Thymus (tissue), 11 donors: Measurements from ENCODE around the gene PDGFA. TPM values are rescaled to one million over a fixed set of nuclear protein-coding genes. Genes with fewer than 3 reads are reported as not detected.
A peak's percentile ranks its signal among the peaks of the same experiment; 100 is the strongest.

ENCODE experiments used
- DNase-seq, 9 donors: peaks; one replicate each; pipeline ENCODE4 v3.0.0-alpha.2; 2013; ENCODE audit warnings: low spot score in 9 of 9, low read depth in 6 of 9, missing footprints in 1 of 9
- H3K27ac ChIP-seq, 2 donors: one replicate each; pipeline ENCODE4 v1.5.1; 2013; ENCODE audit warnings: control low read depth in 1 of 2, low read depth in 1 of 2, low read length in 1 of 2, mild to moderate bottlenecking in 1 of 2, moderate library complexity in 1 of 2
- H3K27me3 ChIP-seq, 2 donors: one replicate each; pipeline ENCODE4 v1.5.1; 2013; ENCODE audit warnings: low read length in 1 of 2; ENCODE audit not compliant: control insufficient read depth in 2 of 2, insufficient read depth in 1 of 2
- H3K36me3 ChIP-seq, 2 donors: one replicate each; pipeline ENCODE4 v1.5.1; 2013; ENCODE audit warnings: low read length in 1 of 2, mild to moderate bottlenecking in 1 of 2, moderate library complexity in 1 of 2; ENCODE audit not compliant: control insufficient read depth in 2 of 2, insufficient read depth in 2 of 2
- H3K4me1 ChIP-seq, 2 donors: one replicate each; pipeline ENCODE4 v1.5.1; 2013; ENCODE audit warnings: low read length in 2 of 2; ENCODE audit not compliant: control insufficient read depth in 2 of 2, insufficient read depth in 2 of 2
- H3K4me3 ChIP-seq, 2 donors: one replicate each; pipeline ENCODE4 v1.5.1; 2013; ENCODE audit warnings: low read length in 2 of 2, control low read depth in 1 of 2, mild to moderate bottlenecking in 1 of 2
- H3K9me3 ChIP-seq, 2 donors: one replicate each; pipeline ENCODE4 v1.5.1; 2013; ENCODE audit warnings: low read length in 1 of 2, mild to moderate bottlenecking in 1 of 2; ENCODE audit not compliant: control insufficient read depth in 2 of 2, insufficient read depth in 1 of 2
- WGBS: extraction: QIAGEN DNeasy Blood & Tissue Kit; methylation state at CpG from one replicate; pipeline ENCODE4 v1.1.7; 2013; 5-methylcytosine and 5-hydroxymethylcytosine counted together
- polyA plus RNA-seq: library from polyadenylated mRNA; stranded (reverse); fragments of 200-250 nt; gene quantifications from one replicate; pipeline ENCODE4 v1.2.3, GENCODE V29; 2013
- total RNA-seq: library from RNA; stranded (reverse); fragments of 120-200 nt; gene quantifications from one replicate; pipeline ENCODE4 v1.2.4, GENCODE V29; 2013
- donor health status: healthy.

Gene PDGFA
- total and polyA plus RNA-seq, 2 donors, result 8.1 to 15.1 TPM

- Histone ChIP-seq H3K36me3 (no peaks in the 10 kb centered on the region), H3K4me3 (no peak overlapping the region), H3K27me3 (peaks cover 9 to 19% of the 10 kb centered on the region in 2 donors), H3K4me1 (peaks cover 0 to 2% of the 10 kb centered on the region in 2 donors), H3K9me3 (peaks cover 0 to 2% of the 10 kb centered on the region in 2 donors), H3K27ac (no peak overlapping the region)
- 96% methylated on average over 20 of the region's 20 CpGs for WGBS
- no peak for DNase-seq
These were observed 10.1 kb downstream of the PDGFA start for GRCh38 chr7:509426-510130.

- no peak for DNase-seq
- 96% methylated on average over 12 of the region's 12 CpGs for WGBS
- H3K9me3 ChIP-seq, result peaks cover 0 to 2% of the 10 kb centered on the region in 2 donors
These were observed 11.0 kb downstream of the PDGFA start for GRCh38 chr7:508461-509170.

GRCh38 chr7:507623-508300, 11.9 kb downstream of the PDGFA start:
- Histone ChIP-seq H3K27ac (no peak overlapping the region), H3K36me3 (no peaks in the 10 kb centered on the region), H3K4me1 (peaks cover 0 to 2% of the 10 kb centered on the region in 2 donors), H3K4me3 (no peak overlapping the region), H3K9me3 (peaks cover 0 to 2% of the 10 kb centered on the region in 2 donors), H3K27me3 (peaks cover 0 to 3% of the 10 kb centered on the region in 2 donors)
- WGBS, result 94% methylated on average over 17 of the region's 17 CpGs
- DNase-seq, result no peak

More at GRCh38 chr7:508461-509170, 11.0 kb downstream of the PDGFA start:
- no peaks in the 10 kb centered on the region for H3K36me3 ChIP-seq
- H3K27me3 ChIP-seq, result peaks cover 1 to 12% of the 10 kb centered on the region in 2 donors
- no peak overlapping the region for H3K4me3 ChIP-seq
- H3K4me1 ChIP-seq, result peaks cover 0 to 2% of the 10 kb centered on the region in 2 donors
- no peak overlapping the region for H3K27ac ChIP-seq

GRCh38 chr7:506921-507622, 12.6 kb downstream of the PDGFA start:
- Histone ChIP-seq H3K27ac (peak overlapping the region in 1 of 2 donors; percentile 13), H3K9me3 (peaks cover 0 to 2% of the 10 kb centered on the region in 2 donors), H3K4me3 (no peak overlapping the region), H3K4me1 (peaks cover 0 to 2% of the 10 kb centered on the region in 2 donors), H3K27me3 (peaks cover 0 to 2% of the 10 kb centered on the region in 2 donors), H3K36me3 (no peaks in the 10 kb centered on the region)
- 95% methylated on average over 15 of the region's 15 CpGs for WGBS
- DNase-seq, result no peak

- WGBS, result 94% methylated on average over 11 of the region's 11 CpGs
- no peak for DNase-seq
These were observed 13.2 kb downstream of the PDGFA start for GRCh38 chr7:506391-506831.

GRCh38 chr7:505171-505570, 14.5 kb downstream of the PDGFA start:
- no peak for DNase-seq
- H3K27me3 ChIP-seq, result no peaks in the 10 kb centered on the region
- H3K36me3 ChIP-seq, result no peaks in the 10 kb centered on the region
- peak overlapping the region in 1 of 2 donors; percentile 59 for H3K27ac ChIP-seq
- 92% methylated on average over 16 of the region's 16 CpGs for WGBS
- no peak overlapping the region for H3K4me3 ChIP-seq
- H3K4me1 ChIP-seq, result peaks cover 0 to 2% of the 10 kb centered on the region in 2 donors
- H3K9me3 ChIP-seq, result peaks cover 0 to 3% of the 10 kb centered on the region in 2 donors

More at GRCh38 chr7:506391-506831, 13.2 kb downstream of the PDGFA start:
- peaks cover 0 to 2% of the 10 kb centered on the region in 2 donors for H3K9me3 ChIP-seq
- no peaks in the 10 kb centered on the region for H3K27me3 ChIP-seq
- no peak overlapping the region for H3K27ac ChIP-seq
- H3K4me1 ChIP-seq, result peaks cover 0 to 2% of the 10 kb centered on the region in 2 donors
- H3K36me3 ChIP-seq, result no peaks in the 10 kb centered on the region
- no peak overlapping the region for H3K4me3 ChIP-seq

- Histone ChIP-seq H3K4me1 (peaks cover 0 to 2% of the 10 kb centered on the region in 2 donors), H3K4me3 (no peak overlapping the region), H3K27ac (peak overlapping the region in 1 of 2 donors; percentile 52), H3K27me3 (no peaks in the 10 kb centered on the region), H3K36me3 (no peaks in the 10 kb centered on the region), H3K9me3 (peaks cover 0 to 3% of the 10 kb centered on the region in 2 donors)
- no peak for DNase-seq
- WGBS, result 94% methylated on average over 34 of the region's 34 CpGs
These were observed 15.2 kb downstream of the PDGFA start for GRCh38 chr7:504221-505111.

- Histone ChIP-seq H3K9me3 (peaks cover 3 to 5% of the 10 kb centered on the region in 2 donors), H3K27ac (peak overlapping the region in 1 of 2 donors; percentile 18), H3K27me3 (no peaks in the 10 kb centered on the region), H3K4me1 (peaks cover 0 to 4% of the 10 kb centered on the region in 2 donors), H3K4me3 (no peak overlapping the region), H3K36me3 (no peaks in the 10 kb centered on the region)
- 97% methylated on average over 20 of the region's 20 CpGs for WGBS
- DNase-seq, result no peak
These were observed 16.0 kb downstream of the PDGFA start for GRCh38 chr7:503575-504111.
